Measurements from ENCODE around the gene LITAF. TPM values are rescaled to one million over a fixed set of nuclear protein-coding genes. Genes with fewer than 3 reads are reported as not detected.

Gene LITAF
- total and polyA plus RNA-seq, 2 of the 4 experiments (the other 2 are of a cell fraction) = 113 to 206 TPM

GRCh38 chr16:11506741-11507305 lies 79.9 kb downstream of the LITAF start:
- Histone ChIP-seq H2BK15ac (ENCODE audit: low read depth, low read length) (no peak overlapping the region), H3K79me1 (ENCODE audit: low read depth in 1 of 2, low read length in 2 of 2) (no peaks in the 10 kb centered on the region), H3K9ac (ENCODE audit: low read depth, low read length) (no peak overlapping the region), H3K4me1 (ENCODE audit: control insufficient read depth, insufficient read depth, low read length) (no peaks in the 10 kb centered on the region), H3K9me3 (ENCODE audit: control insufficient read depth, insufficient read depth, low read length) (no peaks in the 10 kb centered on the region), H3K4me3 (ENCODE audit: insufficient read depth, low read depth, low read length) (no peak overlapping the region), H3K23ac (ENCODE audit: low read depth, low read length) (no peak overlapping the region), H2AFZ (replicated peaks; ENCODE audit: low read length, poor library complexity) (peak overlapping the region; percentile 14), H3K18ac (ENCODE audit: low read depth, low read length) (no peak overlapping the region), H3K4me2 (ENCODE audit: low read depth, low read length) (no peak overlapping the region), H4K8ac (ENCODE audit: low read depth in 2 of 2, low read length in 2 of 2) (no peak overlapping the region), H4K5ac (ENCODE audit: low read depth, low read length) (no peak overlapping the region), H2BK5ac (ENCODE audit: low read depth, low read length, poor library complexity, severe bottlenecking) (no peak overlapping the region), H2BK20ac (ENCODE audit: low read depth, low read length) (no peak overlapping the region), H3K27me3 (ENCODE audit: control insufficient read depth, insufficient read depth, low read length) (no peaks in the 10 kb centered on the region; the same call in 1 of the 2 replicates), H2AK9ac (replicated peaks; ENCODE audit: low read depth, low read length, poor library complexity) (no peak overlapping the region), H3K14ac (replicated peaks; ENCODE audit: low read depth, low read length) (no peak overlapping the region), H2AK5ac (ENCODE audit: low read depth, low read length) (no peak overlapping the region), H2BK120ac (ENCODE audit: low read depth, low read length) (no peak overlapping the region), H3K56ac (ENCODE audit: extremely low read depth, insufficient read depth, low read length) (no peak overlapping the region), H3K27ac (ENCODE audit: insufficient read depth, low read length) (no peak overlapping the region), H3K9me1 (ENCODE audit: insufficient read depth, low read length) (no peaks in the 10 kb centered on the region; the same call in 1 of the 2 replicates), H4K91ac (ENCODE audit: insufficient read depth, low read depth, low read length) (no peak overlapping the region), H3K4ac (ENCODE audit: low read depth, low read length) (no peak overlapping the region), H4K20me1 (ENCODE audit: insufficient read depth, low read length) (no peaks in the 10 kb centered on the region), H3K36me3 (ENCODE audit: control insufficient read depth, insufficient read depth, low read length) (no peaks in the 10 kb centered on the region)
- no CpG with 5 or more reads among the region's 12 CpGs for WGBS, 2 experiments (ENCODE audit: extremely low coverage in 2 of 2, insufficient read length in 1 of 2)
- in situ Hi-C loops (cut with MboI; ENCODE audit: low sequenced_read_pairs) = no loop called here
- intact Hi-C loops (cut with micrococcal nuclease) = no loop called here
- CTCF ChIA-PET = interaction anchor here (0.6 kb wide), 1 partner anchor 33 kb away, joined by 5 read pairs; no protein-coding TSS in a partner anchor
- dilution Hi-C loops (cut with HindIII; ENCODE audit: low sequenced_read_pairs, unreplicated experiment) = no loop called here
- TF ChIP-seq CEBPB (IDR thresholded peaks at IDR 0.05; ENCODE audit: low read depth, low read length) (no peak), BHLHE40 (IDR thresholded peaks at IDR 0.05; ENCODE audit: low read depth, low read length) (no peak), MAFK (IDR thresholded peaks at IDR 0.05; ENCODE audit: low read depth, low read length) (no peak), RAD21 (IDR thresholded peaks at IDR 0.05; ENCODE audit: low read length) (no peak), NFE2L2 (IDR thresholded peaks at IDR 0.05; ENCODE audit: low read depth, low read length) (no peak), SMC3 (IDR thresholded peaks at IDR 0.05; ENCODE audit: low read depth, low read length) (no peak), USF2 (IDR thresholded peaks at IDR 0.05; ENCODE audit: low read depth, low read length) (no peak), CTCF (conservative IDR thresholded peaks at IDR 0.05; ENCODE audit: low read depth, low read length) (no peak), ELK1 (IDR thresholded peaks at IDR 0.05; ENCODE audit: borderline replicate concordance, low read depth, low read length) (no peak), CHD1 (IDR thresholded peaks at IDR 0.05; ENCODE audit: low read depth, low read length) (no peak), POLR2A (IDR thresholded peaks at IDR 0.05; ENCODE audit: low read depth, low read length) (no peak), MXI1 (IDR thresholded peaks at IDR 0.05; ENCODE audit: borderline replicate concordance, low read depth, low read length) (no peak), FOS (IDR thresholded peaks at IDR 0.05; ENCODE audit: low read depth, low read length) (no peak)
- POLR2A ChIA-PET (ENCODE audit: unreplicated experiment) = no interaction called here
- DNase-seq = no peak
- BruUV-seq (replicated peaks) = no TSS peak
- no peak for ATAC-seq (ENCODE audit: low read depth)
